DND-41 (cell line): ENCODE measurements around the gene ADCY10.

ENCODE experiments used
- ATAC-seq: fragments of 200-7000 bp; cut with Tn5 transposase; 3 replicates; pipeline ENCODE4 v1.9.1; 2021; ENCODE audit warnings: low read depth; ENCODE audit not compliant: insufficient read depth
- DNase-seq: peaks from one replicate; pipeline ENCODE4 v3.0.0-alpha.2; 2020
- H2AFZ ChIP-seq: 2 replicates; pipeline ENCODE4 v1.6.0; 2012; ENCODE audit warnings: low read depth, low read length
- H3K27ac ChIP-seq: 2 replicates; pipeline ENCODE4 v1.5.1; 2012; ENCODE audit warnings: low read length, inconsistent platforms
- H3K27me3 ChIP-seq: fragments of 200-600 bp; sonication (generic); 2 replicates; pipeline ENCODE4 v1.6.0; 2012; ENCODE audit warnings: low read length, mild to moderate bottlenecking, inconsistent platforms; ENCODE audit not compliant: insufficient read depth, poor library complexity
- H3K36me3 ChIP-seq: 2 replicates; pipeline ENCODE4 v1.5.1; 2012; ENCODE audit warnings: low read length, inconsistent platforms; ENCODE audit not compliant: insufficient read depth
- H3K4me1 ChIP-seq: 2 replicates; pipeline ENCODE4 v1.5.1; 2012; ENCODE audit warnings: mild to moderate bottlenecking, low read length; ENCODE audit not compliant: insufficient read depth
- H3K4me2 ChIP-seq: 2 replicates; pipeline ENCODE4 v1.6.0; 2012; ENCODE audit warnings: mild to moderate bottlenecking, moderate library complexity, low read length, inconsistent platforms; ENCODE audit not compliant: insufficient read depth
- H3K4me3 ChIP-seq, 2 experiments: fragments of 200-600 bp in 1 of 2; shearing (Covaris generic) in 1 of 2; 2 replicates each; pipeline ENCODE4 v1.5.1; 2012 to 2016; ENCODE audit warnings: inconsistent platforms in 2 of 2, low read length in 2 of 2, mild to moderate bottlenecking in 2 of 2, low read depth in 1 of 2, moderate library complexity in 1 of 2
- H3K79me2 ChIP-seq: 2 replicates; pipeline ENCODE4 v1.6.0; 2012; ENCODE audit warnings: low read length, inconsistent platforms; ENCODE audit not compliant: insufficient read depth
- H3K9ac ChIP-seq: 2 replicates; pipeline ENCODE4 v1.6.0; 2012; ENCODE audit warnings: low read depth, mild to moderate bottlenecking, inconsistent platforms, low read length, moderate library complexity
- H3K9me3 ChIP-seq: 2 replicates; pipeline ENCODE4 v1.5.1; 2012; ENCODE audit warnings: low read length, moderate library complexity, mild to moderate bottlenecking, inconsistent platforms; ENCODE audit not compliant: insufficient read depth, severe bottlenecking
- H4K20me1 ChIP-seq: 2 replicates; pipeline ENCODE4 v1.6.0; 2012; ENCODE audit warnings: low read length; ENCODE audit not compliant: insufficient read depth
- EZH2 ChIP-seq: IDR thresholded peaks from 3 replicates; pipeline ENCODE4 v1.6.1; 2012; ENCODE audit warnings: borderline replicate concordance, low read depth, mild to moderate bottlenecking, moderate library complexity, low read length, inconsistent platforms; ENCODE audit not compliant: severe bottlenecking
- TF ChIP-seq, protein P1 (sequence below): IDR thresholded peaks from 2 replicates; pipeline ENCODE4 v1.5.1; 2012; ENCODE audit warnings: borderline replicate concordance, low read length, moderate library complexity, mild to moderate bottlenecking; ENCODE audit not compliant: poor library complexity, severe bottlenecking; ENCODE audit errors: extremely low read depth

ADCY10 gene

GRCh38 chr1:167821969-167822685, 91.8 kb downstream of the ADCY10 start:
- Histone ChIP-seq H3K27me3 (no peaks in the 10 kb centered on the region), H4K20me1 (no peaks in the 10 kb centered on the region), H3K4me1 (peaks cover 6% of the 10 kb centered on the region), H2AFZ (peak overlapping the region; percentile 21; the same call in 1 of the 2 replicates), H3K27ac (no peak overlapping the region), H3K79me2 (no peaks in the 10 kb centered on the region), H3K9me3 (no peaks in the 10 kb centered on the region), H3K9ac (no peak overlapping the region), H3K4me3 (no peak overlapping the region), H3K4me2 (no peak overlapping the region), H3K36me3 (no peaks in the 10 kb centered on the region)
- DNase-seq (no peak), ATAC-seq (peak; percentile 56)
- TF ChIP-seq, protein P1, sequence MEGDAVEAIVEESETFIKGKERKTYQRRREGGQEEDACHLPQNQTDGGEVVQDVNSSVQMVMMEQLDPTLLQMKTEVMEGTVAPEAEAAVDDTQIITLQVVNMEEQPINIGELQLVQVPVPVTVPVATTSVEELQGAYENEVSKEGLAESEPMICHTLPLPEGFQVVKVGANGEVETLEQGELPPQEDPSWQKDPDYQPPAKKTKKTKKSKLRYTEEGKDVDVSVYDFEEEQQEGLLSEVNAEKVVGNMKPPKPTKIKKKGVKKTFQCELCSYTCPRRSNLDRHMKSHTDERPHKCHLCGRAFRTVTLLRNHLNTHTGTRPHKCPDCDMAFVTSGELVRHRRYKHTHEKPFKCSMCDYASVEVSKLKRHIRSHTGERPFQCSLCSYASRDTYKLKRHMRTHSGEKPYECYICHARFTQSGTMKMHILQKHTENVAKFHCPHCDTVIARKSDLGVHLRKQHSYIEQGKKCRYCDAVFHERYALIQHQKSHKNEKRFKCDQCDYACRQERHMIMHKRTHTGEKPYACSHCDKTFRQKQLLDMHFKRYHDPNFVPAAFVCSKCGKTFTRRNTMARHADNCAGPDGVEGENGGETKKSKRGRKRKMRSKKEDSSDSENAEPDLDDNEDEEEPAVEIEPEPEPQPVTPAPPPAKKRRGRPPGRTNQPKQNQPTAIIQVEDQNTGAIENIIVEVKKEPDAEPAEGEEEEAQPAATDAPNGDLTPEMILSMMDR: no peak
- no peak for TF ChIP-seq EZH2

- H3K9me3 ChIP-seq: no peaks in the 10 kb centered on the region
- DNase-seq: no peak
- no peak overlapping the region for H3K9ac ChIP-seq
- H3K27ac ChIP-seq: no peak overlapping the region
- H3K27me3 ChIP-seq: no peaks in the 10 kb centered on the region
- ATAC-seq: no peak
- no peak overlapping the region for H3K4me2 ChIP-seq
- peaks cover 6% of the 10 kb centered on the region for H3K4me1 ChIP-seq
- TF ChIP-seq, protein P1: no peak
- no peak for TF ChIP-seq EZH2
- no peaks in the 10 kb centered on the region for H4K20me1 ChIP-seq
- H3K79me2 ChIP-seq: no peaks in the 10 kb centered on the region
- H3K4me3 ChIP-seq: no peak overlapping the region
- no peak overlapping the region for H2AFZ ChIP-seq
- no peaks in the 10 kb centered on the region for H3K36me3 ChIP-seq
Observed at GRCh38 chr1:167821356-167821685, 92.6 kb downstream of the ADCY10 start.

- no peak overlapping the region for H3K27ac ChIP-seq
- H3K4me2 ChIP-seq: no peak overlapping the region
- no peak overlapping the region for H3K9ac ChIP-seq
- ATAC-seq: no peak
- peaks cover 6% of the 10 kb centered on the region for H3K4me1 ChIP-seq
- H4K20me1 ChIP-seq: no peaks in the 10 kb centered on the region
- no peaks in the 10 kb centered on the region for H3K9me3 ChIP-seq
- no peaks in the 10 kb centered on the region for H3K27me3 ChIP-seq
- TF ChIP-seq, protein P1: no peak
- no peak for TF ChIP-seq EZH2
- no peak overlapping the region for H3K4me3 ChIP-seq
- no peak overlapping the region for H2AFZ ChIP-seq
- no peak for DNase-seq
- no peaks in the 10 kb centered on the region for H3K36me3 ChIP-seq
- no peaks in the 10 kb centered on the region for H3K79me2 ChIP-seq
Observed at GRCh38 chr1:167820684-167821355, 93.1 kb downstream of the ADCY10 start.
